Hair follicular keratinocyte (primary cell): ENCODE results near the gene AQR. TPM values are rescaled to one million over a fixed set of nuclear protein-coding genes. Genes with fewer than 3 reads are reported as not detected.

ENCODE experiments used
- total RNA-seq: library from RNA; depleted of rRNA; stranded (reverse); fragments of >200 nt; gene quantifications from 2 replicates; pipeline ENCODE4 v1.2.3, GENCODE V29; 2015

Gene AQR
- total RNA-seq, result 16.4 and 20.1 TPM in 2 replicates

DNA sequence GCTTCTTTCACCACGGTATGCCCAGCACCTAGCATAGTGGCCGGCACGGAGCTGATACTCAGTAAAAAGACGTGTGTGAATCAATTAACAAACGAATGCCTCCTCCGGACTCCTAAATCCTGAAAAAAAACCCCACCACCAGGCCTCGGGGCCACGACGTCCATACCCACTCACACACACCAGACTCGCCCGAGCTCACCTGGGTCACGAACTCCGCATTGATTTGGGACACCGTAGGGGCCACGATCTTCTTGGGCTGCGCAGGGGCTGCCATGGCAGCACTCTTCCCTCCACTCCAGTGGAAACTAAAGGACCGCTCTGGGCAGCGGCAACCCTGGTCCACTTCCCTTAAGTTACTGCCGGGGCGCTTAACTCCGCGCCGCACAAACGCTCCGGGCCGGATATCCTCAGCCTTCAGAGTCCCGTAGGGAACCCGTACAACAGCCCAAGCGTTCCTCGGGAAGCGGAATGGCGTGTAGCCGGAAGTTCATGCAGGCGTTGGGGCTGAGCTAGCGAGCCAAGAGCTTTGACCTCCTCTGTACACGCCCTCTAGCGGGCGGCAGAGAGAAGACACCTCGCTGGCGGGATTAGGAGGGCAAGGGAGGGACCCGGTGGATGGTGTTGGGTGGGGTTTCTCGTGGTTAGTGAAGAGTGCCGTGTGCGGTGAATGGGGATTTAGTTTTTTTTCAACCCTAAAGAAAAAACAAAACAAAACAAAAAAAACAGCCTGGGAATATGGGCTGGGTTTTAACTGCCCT lies at the start of gene AQR:
Gene AQR (minus strand): TSS at position 403 of the 758 bp plus-strand sequence. CDS start 129 bp downstream, at position 274.

DNA sequence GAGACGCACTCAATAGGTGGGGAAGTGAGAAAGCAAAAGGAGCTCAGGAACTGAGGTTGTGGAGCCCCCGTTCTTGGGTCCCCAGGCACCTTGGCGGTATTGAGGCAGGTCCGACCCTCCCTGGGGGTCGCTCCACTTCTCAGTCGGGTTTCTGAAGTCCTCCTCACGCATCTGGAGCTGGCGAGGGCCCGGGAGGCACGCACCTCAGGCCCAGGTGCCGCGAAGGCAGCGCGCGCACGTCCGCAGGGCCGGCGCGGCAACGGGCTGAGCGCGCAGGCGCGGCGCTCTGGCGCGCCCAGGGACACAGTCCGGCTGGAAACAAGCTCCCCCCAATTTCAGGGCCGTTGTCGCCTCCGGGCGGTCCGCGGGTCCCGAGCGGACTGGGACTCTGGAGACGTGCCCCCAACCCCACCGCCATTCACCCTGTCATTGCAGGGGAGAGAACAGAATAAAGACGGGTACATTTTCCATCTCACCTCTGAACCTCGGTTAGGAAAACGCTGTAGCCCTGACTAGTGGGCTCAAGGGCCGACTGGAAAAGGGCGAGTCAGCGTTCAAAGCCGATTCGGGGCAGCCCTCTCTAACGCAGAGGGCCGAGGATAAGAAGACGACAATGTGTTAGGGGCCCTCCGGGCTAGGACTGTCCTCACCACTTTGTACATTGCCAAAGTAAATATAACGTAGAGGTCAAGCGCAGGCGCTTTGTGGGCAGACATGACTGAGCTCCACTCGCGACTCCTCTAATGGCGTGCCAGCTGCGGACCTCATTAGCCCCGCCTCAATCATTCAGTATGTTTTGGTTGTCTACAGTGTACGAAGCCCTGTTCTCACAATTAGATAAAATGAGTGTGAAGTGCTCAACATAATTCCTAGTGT lies 18.7 kb upstream of the AQR start, which contains the start of gene ZNF770:
Gene ZNF770 (minus strand): TSS at position 261 of the 876 bp plus-strand sequence. CDS start 4,853 bp downstream, outside the sequence.

Other genes with a start within 250 kb of the AQR start
- not detected in 2 replicates for gene GJD2, start 214.7 kb downstream of the AQR start, total RNA-seq
- not detected in 2 replicates for gene ACTC1, start 174.2 kb downstream of the AQR start, total RNA-seq
- 16.1 and 20.6 TPM in 2 replicates for gene ZNF770, start 18.5 kb upstream of the AQR start, total RNA-seq
- gene NANOGP8, start 115.6 kb upstream of the AQR start, total RNA-seq, result not detected in 2 replicates